Measurements from ENCODE around the gene EIF5A. TPM values are rescaled to one million over a fixed set of nuclear protein-coding genes. Genes with fewer than 3 reads are reported as not detected.

Gene EIF5A
- polyA plus RNA-seq, 3 donors = 313 to 353 (median 324) TPM

DNA sequence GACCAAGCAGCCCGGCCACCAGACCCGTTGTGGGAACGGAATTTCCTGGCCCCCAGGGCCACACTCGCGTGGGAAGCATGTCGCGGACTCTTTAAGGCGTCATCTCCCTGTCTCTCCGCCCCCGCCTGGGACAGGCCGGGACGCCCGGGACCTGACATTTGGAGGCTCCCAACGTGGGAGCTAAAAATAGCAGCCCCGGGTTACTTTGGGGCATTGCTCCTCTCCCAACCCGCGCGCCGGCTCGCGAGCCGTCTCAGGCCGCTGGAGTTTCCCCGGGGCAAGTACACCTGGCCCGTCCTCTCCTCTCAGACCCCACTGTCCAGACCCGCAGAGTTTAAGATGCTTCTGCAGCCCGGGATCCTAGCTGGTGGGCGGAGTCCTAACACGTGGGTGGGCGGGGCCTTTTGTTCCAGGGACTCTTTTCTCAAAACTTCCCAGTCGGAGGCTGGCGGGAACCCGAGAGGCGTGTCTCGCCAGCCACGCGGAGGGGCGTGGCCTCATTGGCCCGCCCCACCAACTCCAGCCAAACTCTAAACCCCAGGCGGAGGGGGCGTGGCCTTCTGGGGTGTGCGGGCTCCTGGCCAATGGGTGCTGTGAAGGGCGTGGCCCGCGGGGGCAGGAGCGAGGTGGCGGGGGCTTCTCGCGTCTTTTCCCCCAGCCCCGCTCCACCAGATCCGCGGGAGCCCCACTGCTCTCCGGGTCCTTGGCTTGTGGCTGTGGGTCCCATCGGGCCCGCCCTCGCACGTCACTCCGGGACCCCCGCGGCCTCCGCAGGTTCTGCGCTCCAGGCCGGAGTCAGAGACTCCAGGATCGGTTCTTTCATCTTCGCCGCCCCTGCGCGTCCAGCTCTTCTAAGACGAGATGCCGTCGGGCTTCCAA, 26.1 kb upstream of the EIF5A start, which contains the start of gene SLC2A4:
SLC2A4 (plus strand) TSS at position 645 of the 879 bp plus-strand sequence; CDS start at position 862, 217 bp downstream.
- peak; percentile 89 to 95 (median 91) for DNase-seq (ENCODE audit: extremely low read depth in 1 of 11, low read depth in 9 of 11, low spot score in 4 of 11)

DNA sequence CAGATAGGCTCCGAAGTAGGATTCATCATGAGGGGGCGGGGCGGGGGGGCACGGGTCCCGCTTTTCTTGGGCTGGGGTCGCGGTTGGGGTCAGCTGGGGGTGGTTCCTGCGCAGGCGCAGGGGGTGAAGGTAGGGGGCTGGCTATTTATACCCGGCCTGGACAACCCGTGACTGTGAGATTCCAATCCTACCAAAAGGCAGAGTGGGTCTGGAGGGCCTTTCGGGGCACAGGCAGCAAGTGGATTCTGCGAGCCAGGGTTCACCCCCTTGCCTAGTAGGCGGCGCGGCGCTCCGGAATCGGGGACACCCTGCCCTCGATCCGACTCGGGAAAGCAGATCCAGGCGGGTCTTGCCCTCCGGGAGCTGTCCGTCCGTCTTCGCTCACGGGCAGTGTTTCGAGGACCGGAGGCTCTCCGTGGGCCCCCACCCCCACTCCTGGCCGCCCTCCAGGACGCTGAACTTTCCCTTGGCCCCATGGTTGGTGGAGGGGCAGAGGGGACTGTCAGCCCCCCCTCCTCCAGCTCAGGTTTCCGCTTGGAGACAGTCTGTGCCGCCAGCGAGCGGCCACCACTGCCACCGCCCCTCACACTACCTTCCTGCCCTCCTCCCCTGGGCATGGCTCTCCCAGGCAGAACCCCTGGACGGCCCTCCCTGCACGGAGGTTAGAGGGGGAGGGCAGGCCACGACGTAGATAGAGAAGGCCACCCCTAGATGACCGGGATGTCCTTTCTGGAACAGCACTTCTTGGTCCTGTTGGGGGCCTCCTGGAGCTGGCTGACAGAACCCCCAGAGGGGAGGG, 25.3 kb upstream of the EIF5A start:
- DNase-seq (ENCODE audit: extremely low read depth in 1 of 11, low read depth in 9 of 11, low spot score in 4 of 11) = peak in 1 of 11 donors; percentile 34

DNA sequence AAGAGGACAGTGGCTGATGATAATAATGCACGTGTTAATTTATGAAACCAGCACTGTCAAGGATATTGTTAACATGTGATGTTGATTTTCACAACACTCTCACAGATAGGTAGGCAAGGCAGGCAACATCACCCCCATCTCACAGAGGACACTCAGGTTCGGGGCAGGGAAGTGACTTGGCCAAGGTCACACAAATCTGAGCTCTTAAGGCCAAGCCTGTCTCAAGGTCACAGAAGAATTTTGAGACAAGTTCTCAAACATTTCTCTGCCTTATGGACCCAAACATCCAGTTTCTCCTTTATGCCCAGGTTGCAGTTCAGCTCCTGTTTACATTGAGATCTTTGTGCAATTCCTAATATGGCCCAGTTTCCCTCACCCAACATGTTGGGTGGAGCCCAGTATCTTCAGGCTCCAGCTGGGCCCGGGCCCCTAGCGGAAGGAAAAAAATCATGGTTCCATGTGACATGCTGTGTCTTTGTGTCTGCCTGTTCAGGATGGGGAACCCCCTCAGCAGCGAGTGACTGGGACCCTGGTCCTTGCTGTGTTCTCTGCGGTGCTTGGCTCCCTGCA, 24.6 kb upstream of the EIF5A start:
- no peak for DNase-seq (ENCODE audit: extremely low read depth in 1 of 11, low read depth in 9 of 11, low spot score in 4 of 11)

DNA sequence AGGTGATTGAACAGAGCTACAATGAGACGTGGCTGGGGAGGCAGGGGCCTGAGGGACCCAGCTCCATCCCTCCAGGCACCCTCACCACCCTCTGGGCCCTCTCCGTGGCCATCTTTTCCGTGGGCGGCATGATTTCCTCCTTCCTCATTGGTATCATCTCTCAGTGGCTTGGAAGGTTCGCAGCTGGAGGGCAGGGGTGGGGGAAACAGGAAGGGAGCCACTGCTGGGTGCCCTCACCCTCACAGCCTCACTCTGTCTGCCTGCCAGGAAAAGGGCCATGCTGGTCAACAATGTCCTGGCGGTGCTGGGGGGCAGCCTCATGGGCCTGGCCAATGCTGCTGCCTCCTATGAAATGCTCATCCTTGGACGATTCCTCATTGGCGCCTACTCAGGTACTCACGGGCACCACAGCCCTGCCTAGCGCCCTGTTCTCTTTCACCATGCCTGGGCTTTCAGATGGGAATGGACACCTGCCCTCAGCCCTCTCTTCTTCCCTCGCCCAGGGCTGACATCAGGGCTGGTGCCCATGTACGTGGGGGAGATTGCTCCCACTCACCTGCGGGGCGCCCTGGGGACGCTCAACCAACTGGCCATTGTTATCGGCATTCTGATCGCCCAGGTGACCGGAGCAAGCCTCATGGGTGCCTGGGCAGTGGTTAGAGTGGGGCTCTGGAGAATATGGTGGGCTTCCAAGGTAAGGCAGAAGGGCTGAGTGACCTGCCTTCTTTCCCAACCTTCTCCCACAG, 23.8 kb upstream of the EIF5A start:
- DNase-seq (ENCODE audit: extremely low read depth in 1 of 11, low read depth in 9 of 11, low spot score in 4 of 11) = no peak

DNA sequence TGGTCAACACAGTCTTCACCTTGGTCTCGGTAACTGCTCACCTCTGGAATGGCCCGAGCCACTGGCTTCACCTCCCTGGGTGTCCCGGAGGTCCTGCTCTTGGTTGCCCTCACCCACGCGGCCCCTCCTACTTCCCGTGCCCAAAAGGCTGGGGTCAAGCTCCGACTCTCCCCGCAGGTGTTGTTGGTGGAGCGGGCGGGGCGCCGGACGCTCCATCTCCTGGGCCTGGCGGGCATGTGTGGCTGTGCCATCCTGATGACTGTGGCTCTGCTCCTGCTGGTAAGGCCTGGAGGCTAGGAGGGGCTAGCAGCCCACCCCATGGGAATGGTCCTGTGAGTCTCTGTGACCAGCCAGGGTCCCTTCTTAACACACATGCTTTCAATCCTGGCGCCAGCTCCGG, 22.5 kb upstream of the EIF5A start:
- no peak for DNase-seq (ENCODE audit: extremely low read depth in 1 of 11, low read depth in 9 of 11, low spot score in 4 of 11)

DNA sequence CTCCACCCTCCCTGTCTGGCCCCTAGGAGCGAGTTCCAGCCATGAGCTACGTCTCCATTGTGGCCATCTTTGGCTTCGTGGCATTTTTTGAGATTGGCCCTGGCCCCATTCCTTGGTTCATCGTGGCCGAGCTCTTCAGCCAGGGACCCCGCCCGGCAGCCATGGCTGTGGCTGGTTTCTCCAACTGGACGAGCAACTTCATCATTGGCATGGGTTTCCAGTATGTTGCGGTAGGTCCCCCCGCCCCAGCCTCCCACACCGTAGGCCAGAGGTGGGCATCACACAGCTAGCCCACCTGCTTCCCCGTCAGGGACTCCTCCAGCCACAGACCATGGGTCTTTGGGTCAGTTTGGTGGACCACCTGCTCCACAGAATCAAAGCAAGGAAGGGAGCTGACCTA, 21.7 kb upstream of the EIF5A start:
- DNase-seq (ENCODE audit: extremely low read depth in 1 of 11, low read depth in 9 of 11, low spot score in 4 of 11) = no peak

DNA sequence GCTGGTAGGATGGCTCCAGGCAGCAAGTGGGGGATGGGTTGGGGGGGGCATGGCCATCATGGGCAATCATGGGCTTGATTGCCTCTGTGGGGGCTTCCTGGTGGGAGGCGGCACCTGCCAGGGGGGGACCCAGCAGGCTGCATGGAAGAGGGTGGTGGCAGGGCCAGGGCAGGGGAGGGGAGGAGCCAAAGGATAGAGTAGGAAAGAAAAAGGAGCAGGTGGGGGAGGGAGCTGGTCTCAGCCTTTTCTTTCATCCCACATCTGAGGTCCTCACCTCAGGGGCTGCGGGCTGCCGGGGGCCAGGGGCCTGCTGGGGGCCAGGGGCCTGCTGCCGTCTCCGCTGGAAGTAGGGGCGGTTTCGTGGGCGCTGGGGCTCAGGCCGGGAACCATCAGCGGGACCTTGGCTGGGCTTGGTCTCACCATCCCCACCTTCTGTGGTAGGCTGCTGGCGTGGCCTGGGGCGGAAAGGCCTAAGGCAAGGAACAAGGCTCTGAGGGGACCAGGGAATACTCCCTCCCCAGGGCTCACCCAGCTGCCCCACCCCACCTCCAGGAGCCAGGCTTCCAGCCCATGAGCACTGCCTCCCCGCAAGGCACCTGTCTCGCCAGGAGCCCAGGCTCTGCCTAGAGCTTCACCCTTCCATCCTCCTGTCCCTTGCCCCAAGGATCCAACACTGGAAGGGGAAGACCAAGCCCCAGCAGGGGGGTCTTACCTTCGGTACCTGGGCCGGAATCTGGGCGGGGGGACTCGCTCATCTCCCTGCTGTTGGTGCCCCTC, 18.0 kb upstream of the EIF5A start:
- no peak for DNase-seq (ENCODE audit: extremely low read depth in 1 of 11, low read depth in 9 of 11, low spot score in 4 of 11)

DNA sequence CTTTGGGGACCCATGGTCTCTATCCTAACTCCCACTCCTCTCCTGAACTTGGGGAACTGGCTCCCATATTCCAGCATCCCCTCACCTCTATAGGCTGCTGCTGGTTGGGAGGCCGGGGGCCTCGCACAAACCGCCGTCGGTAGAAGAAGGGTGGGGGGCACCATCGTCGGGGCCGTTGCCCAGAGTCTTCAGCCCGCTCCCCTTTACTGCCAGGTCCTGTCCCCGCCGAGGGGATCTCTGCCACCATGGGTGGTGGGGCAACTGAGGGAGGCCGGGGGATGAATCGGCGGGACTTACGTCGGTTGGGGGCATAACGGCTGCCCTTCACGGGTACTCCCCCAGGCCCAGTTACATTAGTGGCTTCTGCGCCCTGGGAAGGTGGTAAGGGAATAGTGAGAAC, 17.3 kb upstream of the EIF5A start:
- no peak for DNase-seq (ENCODE audit: extremely low read depth in 1 of 11, low read depth in 9 of 11, low spot score in 4 of 11)

DNA sequence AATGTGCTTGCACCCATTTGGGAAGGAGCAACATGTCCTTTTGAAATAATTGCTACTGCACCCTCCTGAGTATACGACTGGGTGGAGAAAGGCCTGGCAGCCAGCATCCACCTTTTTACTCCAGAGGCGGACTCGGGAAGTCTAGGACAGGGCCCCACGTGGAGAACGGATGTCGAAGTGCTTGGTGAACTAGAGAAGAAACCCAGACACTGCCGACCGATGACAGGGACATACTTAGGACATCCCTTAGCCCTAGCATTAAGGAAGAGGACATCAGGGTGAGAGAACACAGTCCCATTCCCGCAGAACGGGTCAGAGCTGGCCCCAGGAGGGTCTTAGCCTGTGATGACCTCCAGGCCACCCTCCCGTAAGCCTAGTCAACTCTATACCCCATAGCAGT, 16.7 kb upstream of the EIF5A start:
- no peak for DNase-seq (ENCODE audit: extremely low read depth in 1 of 11, low read depth in 9 of 11, low spot score in 4 of 11)

DNA sequence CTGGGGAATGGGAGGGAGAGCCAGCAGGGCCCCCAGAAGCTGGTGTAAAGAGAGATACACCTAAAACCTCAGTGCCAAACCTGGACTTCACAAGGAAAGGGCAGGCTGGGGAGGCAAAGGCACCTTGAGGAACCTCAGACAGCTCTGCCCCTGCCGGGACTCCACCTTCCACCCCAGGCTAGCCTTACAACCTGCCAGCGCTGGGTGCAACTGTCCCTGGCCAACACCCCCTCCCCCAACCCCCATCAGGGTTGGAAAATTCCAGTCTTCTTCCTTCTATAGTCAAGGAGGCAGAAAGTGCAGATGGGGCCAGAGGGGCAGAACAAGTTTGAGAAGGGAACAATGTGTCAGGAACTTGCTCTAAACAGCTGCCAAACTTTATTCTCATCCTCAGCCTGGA, 15.2 kb upstream of the EIF5A start:
- DNase-seq (ENCODE audit: extremely low read depth in 1 of 11, low read depth in 9 of 11, low spot score in 4 of 11) = no peak

DNA sequence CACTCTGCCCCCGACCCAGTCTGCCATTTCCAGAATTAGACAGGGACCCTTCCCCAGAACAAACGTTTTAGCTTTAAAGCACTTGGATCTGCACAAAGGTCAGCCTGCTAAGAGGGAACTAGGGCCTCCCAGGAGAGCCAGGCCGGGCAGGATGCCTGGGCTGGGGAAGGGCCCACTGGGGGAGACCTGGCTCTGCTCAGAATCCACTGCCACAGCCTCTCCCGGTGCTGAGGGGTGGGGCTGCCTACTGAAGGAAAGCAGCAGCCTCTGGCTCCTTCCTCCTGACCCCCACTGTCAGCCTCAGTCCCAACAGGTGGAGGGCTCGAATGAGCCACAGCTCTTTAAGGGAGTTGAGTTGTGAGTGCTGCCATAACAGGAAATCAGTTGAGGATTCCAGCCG, 14.7 kb upstream of the EIF5A start:
- DNase-seq (ENCODE audit: extremely low read depth in 1 of 11, low read depth in 9 of 11, low spot score in 4 of 11) = no peak

DNA sequence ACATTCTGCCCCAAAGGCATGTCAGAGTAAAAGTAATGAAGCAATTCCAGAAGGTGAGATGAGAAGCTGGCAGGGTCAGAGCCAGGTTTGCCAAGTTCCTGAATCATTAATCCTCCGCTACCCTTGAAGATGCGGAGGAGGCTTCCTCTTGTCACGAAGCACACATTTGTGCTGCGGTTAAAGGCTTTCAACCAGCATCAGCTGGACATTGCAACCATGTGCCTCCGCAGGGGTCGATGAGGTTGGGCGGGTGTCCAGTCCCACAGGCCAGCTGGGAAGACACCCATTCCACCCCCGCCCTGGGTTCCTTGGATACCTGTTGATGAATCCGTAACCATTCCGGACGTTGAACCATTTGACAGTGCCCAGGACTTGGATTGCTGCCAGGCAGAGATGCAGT, 14.3 kb upstream of the EIF5A start:
- DNase-seq (ENCODE audit: extremely low read depth in 1 of 11, low read depth in 9 of 11, low spot score in 4 of 11) = no peak

DNA sequence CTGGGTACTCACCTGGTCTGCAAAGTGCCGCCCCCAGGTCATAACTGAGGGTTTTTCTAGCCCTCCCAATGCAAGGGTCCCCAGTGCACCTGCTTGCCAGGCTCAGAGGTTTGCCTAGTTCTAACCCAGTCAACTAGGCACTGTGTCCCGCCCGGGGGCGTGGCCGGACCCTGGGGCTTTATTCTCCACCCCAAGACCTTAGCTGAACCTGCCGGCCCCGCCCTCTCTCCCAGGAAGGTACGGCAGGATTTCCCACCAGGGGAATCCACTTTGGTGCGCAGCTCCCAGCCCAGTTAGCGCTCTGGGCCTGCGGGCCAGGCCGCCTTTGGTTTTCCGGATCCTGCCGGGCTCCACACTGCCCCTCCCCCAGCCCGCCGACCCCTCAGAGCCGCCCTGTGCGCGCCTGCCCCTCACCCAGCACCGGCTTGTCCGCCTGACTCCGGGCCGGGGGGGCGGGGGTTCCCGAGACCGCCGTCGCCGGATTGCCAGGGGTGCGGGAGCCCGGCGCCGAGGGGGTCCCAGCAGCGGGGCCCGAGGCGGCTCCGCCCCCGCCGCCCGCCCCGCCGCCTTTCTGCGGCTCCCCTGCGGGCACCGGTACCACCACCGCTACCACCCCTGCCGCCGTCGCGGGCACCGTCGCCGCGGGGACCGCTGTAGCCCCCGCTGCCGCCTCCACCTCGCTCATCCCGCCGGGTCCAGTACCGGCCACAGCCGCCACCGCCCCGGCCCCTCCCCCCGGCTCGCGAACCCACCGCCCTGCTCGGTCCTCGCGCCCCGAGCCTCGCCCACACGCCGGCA, 13.4 kb upstream of the EIF5A start:
- no peak for DNase-seq (ENCODE audit: extremely low read depth in 1 of 11, low read depth in 9 of 11, low spot score in 4 of 11)

DNA sequence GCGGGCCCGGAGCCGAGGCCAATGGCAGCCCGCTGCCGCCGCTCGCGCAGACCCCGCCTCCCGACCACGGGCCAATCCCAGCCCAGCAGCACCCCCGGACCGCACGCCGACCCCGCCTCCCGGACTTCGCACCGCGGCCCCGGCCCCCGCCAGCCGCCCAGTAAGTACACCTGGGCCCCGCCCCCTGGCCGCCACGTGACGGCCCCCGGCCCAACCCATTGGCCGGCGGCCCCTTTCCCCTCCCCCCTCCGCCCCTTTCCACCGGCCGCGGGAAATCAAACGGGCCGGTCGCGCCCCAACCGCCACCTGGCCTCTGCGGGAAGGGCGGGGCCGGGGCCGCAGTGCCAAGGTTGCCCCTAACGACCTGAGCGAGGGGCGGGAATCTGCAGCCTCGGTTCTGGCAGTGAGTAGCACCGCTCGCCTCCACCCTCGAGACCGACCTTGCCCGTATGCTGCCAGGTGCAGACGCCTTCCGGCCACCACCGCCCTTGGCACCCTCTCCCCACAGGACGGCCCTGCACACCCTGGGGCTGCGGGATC, 12.7 kb upstream of the EIF5A start, which contains the start of gene YBX2:
YBX2 (minus strand) TSS at position 26 of the 540 bp plus-strand sequence. CDS start 139 bp downstream, outside the sequence.
- peak in 1 of 11 donors; percentile 54 for DNase-seq (ENCODE audit: extremely low read depth in 1 of 11, low read depth in 9 of 11, low spot score in 4 of 11)

DNA sequence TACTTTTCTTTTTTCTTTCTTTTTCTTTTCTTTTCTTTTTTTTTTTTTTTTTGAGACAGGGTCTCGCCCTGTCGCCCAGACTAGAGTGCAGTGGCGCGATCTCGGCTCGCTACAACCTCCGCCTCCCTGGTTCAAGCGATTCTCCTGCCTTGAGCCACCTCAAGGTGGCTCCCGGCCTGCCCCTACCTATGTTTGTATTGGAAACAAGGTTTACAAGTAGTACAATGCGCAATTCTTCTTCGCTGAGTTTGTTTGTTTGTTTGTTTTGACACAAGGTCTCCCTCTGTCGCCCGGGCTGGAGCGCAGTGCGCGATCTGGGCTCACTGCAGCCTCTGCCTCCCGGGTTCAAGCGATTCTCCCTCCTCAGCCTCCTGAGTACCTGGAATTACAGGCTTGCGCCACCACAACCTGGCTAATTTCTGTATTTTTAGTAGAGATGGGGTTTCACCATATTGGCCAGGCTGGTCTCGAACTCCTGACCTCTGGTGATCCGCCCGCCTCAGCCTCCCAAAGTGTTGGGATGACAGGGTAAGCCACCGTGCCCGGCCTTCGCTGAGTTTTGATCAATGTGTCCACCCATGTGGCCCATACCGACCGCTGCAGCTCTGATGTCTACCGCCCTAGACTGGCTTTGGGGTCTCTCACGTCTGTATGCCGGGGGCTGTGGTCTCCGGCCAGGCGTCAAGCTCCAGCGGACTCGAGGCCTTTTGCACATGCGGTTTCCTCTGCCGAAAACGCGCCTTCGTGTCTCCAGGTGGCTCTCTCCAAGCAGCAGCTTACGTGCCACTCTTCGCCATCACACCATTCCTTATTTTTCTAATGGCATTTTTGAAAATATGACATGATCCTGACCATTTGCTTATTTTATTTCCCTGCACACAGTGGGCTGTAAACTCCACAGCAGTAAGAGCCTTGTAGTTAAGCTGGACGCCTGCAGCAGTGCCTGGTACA, 11.9 kb upstream of the EIF5A start:
- no peak for DNase-seq (ENCODE audit: extremely low read depth in 1 of 11, low read depth in 9 of 11, low spot score in 4 of 11)

DNA sequence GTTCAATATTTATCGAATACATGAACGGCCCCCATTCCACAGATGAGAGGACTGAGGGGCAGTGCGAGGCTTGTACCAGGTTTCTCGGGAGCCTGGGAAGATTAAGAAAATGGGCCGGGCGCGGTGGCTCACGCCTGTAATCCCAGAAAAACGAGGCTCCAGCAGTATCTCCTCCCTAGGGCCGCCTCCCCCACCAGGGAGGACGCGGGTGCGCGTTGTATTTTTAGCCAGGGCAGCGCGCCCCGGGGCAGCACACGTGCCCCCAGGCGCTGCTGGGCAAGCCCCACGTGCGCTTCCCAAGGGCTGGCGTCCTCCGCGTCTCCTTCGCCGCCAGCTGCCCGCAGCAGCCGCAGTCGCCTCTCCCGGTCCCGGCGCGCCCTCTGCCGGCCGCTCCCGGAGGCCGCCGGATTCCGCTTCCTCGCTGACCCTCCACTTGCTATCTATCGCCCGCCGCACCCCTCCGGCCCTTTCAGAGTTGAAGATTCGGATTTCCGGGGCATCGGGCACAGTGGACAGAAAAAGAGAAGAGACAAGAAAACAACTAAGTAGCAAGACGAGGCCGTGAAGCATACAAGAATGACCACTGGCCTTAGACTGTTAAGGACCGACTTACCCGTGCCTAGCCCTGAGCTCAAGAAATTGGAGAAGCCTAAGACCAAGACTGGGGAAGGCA, 11.1 kb upstream of the EIF5A start:
- peak in 5 of 11 donors; percentile 62 to 77 (median 72) for DNase-seq (ENCODE audit: extremely low read depth in 1 of 11, low read depth in 9 of 11, low spot score in 4 of 11)

Measured in renal cortex interstitium (tissue), 11 donors.